SU-DHL-6 (cell line): ENCODE data around the gene RILPL1.
"Not testable (repeated sequence)": the region's sequence is repeated elsewhere in the genome, so short reads cannot be mapped to it uniquely, and the experiment has no call there.

ENCODE experiments used
- EZH2phosphoT487 ChIP-seq: fragments of 200-600 bp; sonication (generic), shearing (Covaris generic); conservative IDR thresholded peaks from 2 replicates; pipeline ENCODE4 v1.6.1; 2018; ENCODE audit warnings: mild to moderate bottlenecking, antibody characterized with exemption, low read length, moderate library complexity, mixed read lengths
- TF ChIP-seq, protein P1 (sequence below): fragments of 200-600 bp; sonication (generic); IDR thresholded peaks from one replicate; pipeline ENCODE4 v1.5.1; 2017; ENCODE audit warnings: antibody characterized with exemption, mild to moderate bottlenecking, low read length, moderate library complexity; ENCODE audit not compliant: insufficient read depth, poor library complexity, severe bottlenecking

DNA sequence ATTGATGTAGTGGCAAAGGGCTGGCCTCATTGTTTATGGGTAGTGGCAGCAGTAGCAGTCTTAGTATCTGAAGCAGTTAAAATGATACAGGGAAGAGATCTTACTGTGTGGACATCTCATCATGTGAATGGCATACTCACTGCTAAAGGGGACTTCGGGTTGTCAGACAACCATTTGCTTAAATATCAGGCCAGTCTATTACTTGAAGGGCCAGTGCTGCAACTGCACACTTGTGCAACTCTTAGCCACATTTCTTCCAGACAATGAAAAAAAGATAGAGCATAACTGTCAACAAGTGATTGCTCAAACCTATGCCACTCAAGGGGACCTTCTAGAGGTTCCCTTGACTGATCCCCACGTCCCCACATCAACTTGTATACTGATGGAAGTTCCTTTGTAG is 20.6 kb upstream of the RILPL1 start:
- TF ChIP-seq, protein P1, sequence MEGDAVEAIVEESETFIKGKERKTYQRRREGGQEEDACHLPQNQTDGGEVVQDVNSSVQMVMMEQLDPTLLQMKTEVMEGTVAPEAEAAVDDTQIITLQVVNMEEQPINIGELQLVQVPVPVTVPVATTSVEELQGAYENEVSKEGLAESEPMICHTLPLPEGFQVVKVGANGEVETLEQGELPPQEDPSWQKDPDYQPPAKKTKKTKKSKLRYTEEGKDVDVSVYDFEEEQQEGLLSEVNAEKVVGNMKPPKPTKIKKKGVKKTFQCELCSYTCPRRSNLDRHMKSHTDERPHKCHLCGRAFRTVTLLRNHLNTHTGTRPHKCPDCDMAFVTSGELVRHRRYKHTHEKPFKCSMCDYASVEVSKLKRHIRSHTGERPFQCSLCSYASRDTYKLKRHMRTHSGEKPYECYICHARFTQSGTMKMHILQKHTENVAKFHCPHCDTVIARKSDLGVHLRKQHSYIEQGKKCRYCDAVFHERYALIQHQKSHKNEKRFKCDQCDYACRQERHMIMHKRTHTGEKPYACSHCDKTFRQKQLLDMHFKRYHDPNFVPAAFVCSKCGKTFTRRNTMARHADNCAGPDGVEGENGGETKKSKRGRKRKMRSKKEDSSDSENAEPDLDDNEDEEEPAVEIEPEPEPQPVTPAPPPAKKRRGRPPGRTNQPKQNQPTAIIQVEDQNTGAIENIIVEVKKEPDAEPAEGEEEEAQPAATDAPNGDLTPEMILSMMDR, result not testable (repeated sequence)
- not testable (repeated sequence) for TF ChIP-seq EZH2phosphoT487
